Mesenchymal stem cell (in vitro differentiated cells and primary cell): ENCODE data around the gene FUNDC1.

Experiments used
- DNase-seq: peaks from one replicate; pipeline ENCODE4 v3.0.0-alpha.2; 2013
- H2AFZ ChIP-seq: one replicate; pipeline ENCODE4 v1.6.1; 2013; ENCODE audit warnings: low read depth, mild to moderate bottlenecking, control low read depth, inconsistent platforms, low read length, moderate library complexity
- H2AK5ac ChIP-seq: 2 replicates; pipeline ENCODE4 v1.6.1; 2013; ENCODE audit warnings: low read length, moderate library complexity, mild to moderate bottlenecking, inconsistent platforms; ENCODE audit not compliant: severe bottlenecking
- H2BK120ac ChIP-seq: one replicate; pipeline ENCODE4 v1.6.1; 2013; ENCODE audit warnings: low read depth, mild to moderate bottlenecking, inconsistent platforms, low read length, moderate library complexity
- H2BK12ac ChIP-seq, 2 experiments: one replicate each; pipeline ENCODE4 v1.6.1; 2013; ENCODE audit warnings: inconsistent platforms in 2 of 2, low read length in 2 of 2, mild to moderate bottlenecking in 2 of 2, moderate library complexity in 2 of 2, control low read depth in 1 of 2
- H2BK15ac ChIP-seq: one replicate; pipeline ENCODE4 v1.6.1; 2013; ENCODE audit warnings: mild to moderate bottlenecking, low read depth, inconsistent platforms; ENCODE audit not compliant: poor library complexity, severe bottlenecking
- H2BK5ac ChIP-seq: 2 replicates; pipeline ENCODE4 v1.6.1; 2013; ENCODE audit warnings: low read depth, mild to moderate bottlenecking, low read length, control low read depth, inconsistent platforms; ENCODE audit not compliant: poor library complexity, severe bottlenecking
- H3K14ac ChIP-seq, 2 experiments: one replicate each; pipeline ENCODE4 v1.6.1; 2013; ENCODE audit warnings: inconsistent platforms in 2 of 2, low read length in 2 of 2, control low read depth in 1 of 2, mild to moderate bottlenecking in 1 of 2, moderate library complexity in 1 of 2
- H3K18ac ChIP-seq, 2 experiments: one replicate each; pipeline ENCODE4 v1.6.1; 2013; ENCODE audit warnings: inconsistent platforms in 2 of 2, low read length in 2 of 2, control low read depth in 1 of 2, low read depth in 1 of 2, mild to moderate bottlenecking in 1 of 2
- H3K23ac ChIP-seq, 2 experiments: one replicate each; pipeline ENCODE4 v1.6.1; 2013; ENCODE audit warnings: inconsistent platforms in 2 of 2, low read length in 2 of 2, mild to moderate bottlenecking in 2 of 2, moderate library complexity in 2 of 2, control low read depth in 1 of 2
- H3K27ac ChIP-seq: 2 replicates; pipeline ENCODE4 v1.5.1; 2013; ENCODE audit warnings: mild to moderate bottlenecking, moderate library complexity, low read length, control low read depth, inconsistent platforms; ENCODE audit not compliant: poor library complexity, severe bottlenecking
- H3K27me3 ChIP-seq, 2 experiments: 2 replicates each; pipeline versions ENCODE4 v1.6.1 to v1.7.0; 2013; ENCODE audit warnings: low read length in 2 of 2, mild to moderate bottlenecking in 2 of 2, moderate library complexity in 2 of 2, control low read depth in 1 of 2, inconsistent platforms in 1 of 2; ENCODE audit not compliant: control insufficient read depth in 1 of 2, insufficient read depth in 1 of 2
- H3K36me3 ChIP-seq, 2 experiments: 2 replicates each; pipeline versions ENCODE4 v1.6.1 to v1.7.0; 2013; ENCODE audit warnings: low read length in 2 of 2, control low read depth in 1 of 2, inconsistent platforms in 1 of 2, low read depth in 1 of 2, mild to moderate bottlenecking in 1 of 2; ENCODE audit not compliant: insufficient read depth in 2 of 2, control insufficient read depth in 1 of 2
- H3K4ac ChIP-seq, 2 experiments: one replicate each; pipeline ENCODE4 v1.6.1; 2013; ENCODE audit warnings: inconsistent platforms in 2 of 2, low read length in 2 of 2, mild to moderate bottlenecking in 2 of 2, moderate library complexity in 2 of 2, control low read depth in 1 of 2, low read depth in 1 of 2
- H3K4me1 ChIP-seq: 2 replicates; pipeline ENCODE4 v1.6.1; 2013; ENCODE audit warnings: low read depth, low read length, control low read depth; ENCODE audit not compliant: control insufficient read depth, insufficient read depth
- H3K4me2 ChIP-seq: 2 replicates; pipeline ENCODE4 v1.6.1; 2013; ENCODE audit warnings: low read length, mild to moderate bottlenecking, inconsistent platforms; ENCODE audit not compliant: poor library complexity, severe bottlenecking
- H3K4me3 ChIP-seq, 2 experiments: 2 replicates each; pipeline versions ENCODE4 v1.5.1 to v1.7.0; 2013; ENCODE audit warnings: low read length in 2 of 2, mild to moderate bottlenecking in 2 of 2, control low read depth in 1 of 2, low read depth in 1 of 2; ENCODE audit not compliant: insufficient read depth in 1 of 2
- H3K79me1 ChIP-seq: replicated peaks from 2 replicates; pipeline ENCODE4 v1.6.1; 2013; ENCODE audit warnings: mild to moderate bottlenecking, control low read depth, low read length, inconsistent platforms; ENCODE audit not compliant: poor library complexity, severe bottlenecking
- H3K9ac ChIP-seq: 2 replicates; pipeline ENCODE4 v1.7.0; 2013; ENCODE audit warnings: mild to moderate bottlenecking, low read length, moderate library complexity
- H3K9me3 ChIP-seq: 2 replicates; pipeline ENCODE4 v1.7.0; 2013; ENCODE audit warnings: mild to moderate bottlenecking, low read length; ENCODE audit not compliant: control insufficient read depth
- H4K8ac ChIP-seq: one replicate; pipeline ENCODE4 v1.6.1; 2013; ENCODE audit warnings: inconsistent platforms, mild to moderate bottlenecking, low read length, moderate library complexity
- H4K91ac ChIP-seq: one replicate; pipeline ENCODE4 v1.6.1; 2013; ENCODE audit warnings: mild to moderate bottlenecking, low read length, inconsistent platforms
- WGBS: methylation state at CpG from one replicate; pipeline ENCODE4 v1.1.7; 2013; ENCODE audit warnings: mixed read lengths; 5-methylcytosine and 5-hydroxymethylcytosine counted together

Gene FUNDC1

GRCh38 chrX:44503560-44503959 is 39.1 kb downstream of the FUNDC1 start:
- Histone ChIP-seq H4K91ac (no peak overlapping the region), H3K18ac (no peak overlapping the region), H2BK12ac (no peak overlapping the region), H3K9ac (no peak overlapping the region), H3K27ac (no peak overlapping the region), H3K4me1 (no peaks in the 10 kb centered on the region), H3K4me3 (no peak overlapping the region), H2BK15ac (no peak overlapping the region), H3K9me3 (no peaks in the 10 kb centered on the region), H3K4me2 (no peak overlapping the region), H3K14ac (no peak overlapping the region), H2AFZ (no peak overlapping the region), H3K36me3 (no peaks in the 10 kb centered on the region), H3K4ac (no peak overlapping the region), H4K8ac (no peak overlapping the region), H3K27me3 (no peaks in the 10 kb centered on the region), H2AK5ac (no peak overlapping the region), H2BK120ac (no peak overlapping the region), H3K23ac (no peak overlapping the region), H3K79me1 (no peaks in the 10 kb centered on the region), H2BK5ac (no peak overlapping the region)
- 50% methylated on average over 2 of the region's 4 CpGs for WGBS
- DNase-seq, result no peak

GRCh38 chrX:44495091-44495490 is 47.6 kb downstream of the FUNDC1 start:
- Histone ChIP-seq H4K8ac (no peak overlapping the region), H3K23ac (no peak overlapping the region), H2BK120ac (no peak overlapping the region), H3K18ac (no peak overlapping the region), H4K91ac (no peak overlapping the region), H2AFZ (no peak overlapping the region), H3K4me1 (no peaks in the 10 kb centered on the region), H3K4me2 (no peak overlapping the region), H3K9ac (no peak overlapping the region), H3K27me3 (peaks cover 0 to 11% of the 10 kb centered on the region in 2 experiments), H3K4me3 (no peak overlapping the region), H3K4ac (no peak overlapping the region), H3K14ac (no peak overlapping the region), H2BK15ac (no peak overlapping the region), H2AK5ac (no peak overlapping the region), H3K79me1 (no peaks in the 10 kb centered on the region), H3K27ac (no peak overlapping the region), H3K36me3 (no peaks in the 10 kb centered on the region), H2BK5ac (no peak overlapping the region), H3K9me3 (no peaks in the 10 kb centered on the region), H2BK12ac (no peak overlapping the region)
- WGBS, result no CpG with 5 or more reads among the region's 1 CpG
- no peak for DNase-seq

GRCh38 chrX:44494357-44494756 is 48.3 kb downstream of the FUNDC1 start:
- Histone ChIP-seq H4K91ac (no peak overlapping the region), H3K9ac (no peak overlapping the region), H3K27ac (no peak overlapping the region), H3K9me3 (no peaks in the 10 kb centered on the region), H2BK15ac (no peak overlapping the region), H2AFZ (no peak overlapping the region), H2BK12ac (no peak overlapping the region), H3K18ac (no peak overlapping the region), H3K23ac (no peak overlapping the region), H3K14ac (no peak overlapping the region), H2BK5ac (no peak overlapping the region), H3K79me1 (no peaks in the 10 kb centered on the region), H3K4me3 (no peak overlapping the region), H3K4me2 (no peak overlapping the region), H3K36me3 (no peaks in the 10 kb centered on the region), H2AK5ac (no peak overlapping the region), H3K4me1 (no peaks in the 10 kb centered on the region), H3K4ac (no peak overlapping the region), H4K8ac (no peak overlapping the region), H2BK120ac (no peak overlapping the region), H3K27me3 (peaks cover 0 to 11% of the 10 kb centered on the region in 2 experiments)
- DNase-seq, result no peak
- 90% methylated on average over 2 of the region's 4 CpGs for WGBS

- Histone ChIP-seq H2AK5ac (no peak overlapping the region), H2BK15ac (no peak overlapping the region), H2AFZ (no peak overlapping the region), H3K27me3 (peaks cover 0 to 15% of the 10 kb centered on the region in 2 experiments), H2BK12ac (no peak overlapping the region), H3K9ac (no peak overlapping the region), H4K91ac (no peak overlapping the region), H2BK120ac (no peak overlapping the region), H3K14ac (no peak overlapping the region), H3K18ac (no peak overlapping the region), H3K9me3 (no peaks in the 10 kb centered on the region), H3K4me3 (no peak overlapping the region), H3K36me3 (no peaks in the 10 kb centered on the region), H3K23ac (no peak overlapping the region), H2BK5ac (no peak overlapping the region), H3K79me1 (no peaks in the 10 kb centered on the region), H3K4me2 (no peak overlapping the region), H3K4me1 (no peaks in the 10 kb centered on the region), H3K4ac (no peak overlapping the region), H3K27ac (no peak overlapping the region), H4K8ac (no peak overlapping the region)
- 93% methylated on average over 1 of the region's 4 CpGs for WGBS
- DNase-seq, result no peak
Measured at GRCh38 chrX:44489515-44489914, 53.1 kb downstream of the FUNDC1 start.
